Choroid plexus epithelial cell (primary cell): ENCODE results near the gene CREB3L4.

ENCODE experiments used
- DNase-seq: peaks from one replicate; pipeline ENCODE4 v3.0.0-alpha.2; 2010; ENCODE audit warnings: low read depth
- H3K4me3 ChIP-seq: 2 replicates; pipeline ENCODE4 v1.5.1; 2011; ENCODE audit warnings: low read depth, mild to moderate bottlenecking, control low read depth, low read length, moderate library complexity
- TF ChIP-seq, protein P1 (sequence below): conservative IDR thresholded peaks from 2 replicates; pipeline ENCODE4 v1.5.1; 2011; ENCODE audit warnings: low read depth, mild to moderate bottlenecking, control low read depth, inconsistent platforms, low read length, moderate library complexity

CREB3L4 gene, protein sequence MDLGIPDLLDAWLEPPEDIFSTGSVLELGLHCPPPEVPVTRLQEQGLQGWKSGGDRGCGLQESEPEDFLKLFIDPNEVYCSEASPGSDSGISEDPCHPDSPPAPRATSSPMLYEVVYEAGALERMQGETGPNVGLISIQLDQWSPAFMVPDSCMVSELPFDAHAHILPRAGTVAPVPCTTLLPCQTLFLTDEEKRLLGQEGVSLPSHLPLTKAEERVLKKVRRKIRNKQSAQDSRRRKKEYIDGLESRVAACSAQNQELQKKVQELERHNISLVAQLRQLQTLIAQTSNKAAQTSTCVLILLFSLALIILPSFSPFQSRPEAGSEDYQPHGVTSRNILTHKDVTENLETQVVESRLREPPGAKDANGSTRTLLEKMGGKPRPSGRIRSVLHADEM

DNA sequence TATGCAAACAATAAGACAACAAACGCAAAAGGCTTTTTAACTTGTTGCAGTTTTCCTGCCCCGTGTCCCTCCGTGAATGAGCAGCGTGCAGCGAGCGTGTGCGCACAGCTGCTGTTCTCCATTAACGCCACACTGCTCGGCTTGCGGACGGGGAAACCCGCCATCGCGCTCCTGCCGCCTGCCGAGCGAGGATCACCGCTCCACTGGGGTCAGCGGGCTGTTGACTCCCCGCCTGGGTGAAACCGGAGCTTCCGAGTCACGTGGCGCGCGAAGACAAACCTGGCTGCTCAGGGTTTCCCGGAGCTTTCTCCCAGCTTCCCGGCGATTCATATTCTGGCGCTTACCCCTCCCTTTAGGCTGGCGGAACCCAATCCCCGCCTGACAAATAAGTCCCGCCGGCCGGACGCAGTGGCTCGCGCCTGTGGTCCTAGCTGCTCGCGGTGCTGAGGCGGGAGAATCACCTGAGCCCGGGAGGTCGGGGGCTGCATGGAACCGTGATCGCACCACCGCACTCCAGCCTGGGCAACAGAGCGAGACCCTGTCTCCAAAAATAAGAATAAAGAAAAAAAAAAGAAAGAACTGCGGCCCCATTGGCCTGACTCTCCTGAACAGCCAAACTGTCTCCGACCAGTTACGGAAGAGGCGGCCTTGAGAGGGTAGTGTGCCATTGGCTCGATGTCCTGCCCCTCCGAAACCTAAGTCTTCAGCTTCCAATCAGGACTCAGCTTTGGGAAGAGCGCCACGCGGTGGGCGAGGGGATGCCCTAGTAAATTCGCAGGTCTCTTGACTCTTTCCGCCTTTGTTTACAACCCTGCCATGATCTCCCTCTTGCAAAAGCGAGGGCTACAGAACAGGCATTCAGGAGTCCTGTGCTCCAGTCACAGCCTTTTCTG, at the start of gene CREB3L4:
Gene CREB3L4, plus strand, starts transcription at position 796 of the 893 bp plus-strand sequence. CDS start 624 bp downstream, outside the sequence.
- peak; percentile 99 for DNase-seq

DNA sequence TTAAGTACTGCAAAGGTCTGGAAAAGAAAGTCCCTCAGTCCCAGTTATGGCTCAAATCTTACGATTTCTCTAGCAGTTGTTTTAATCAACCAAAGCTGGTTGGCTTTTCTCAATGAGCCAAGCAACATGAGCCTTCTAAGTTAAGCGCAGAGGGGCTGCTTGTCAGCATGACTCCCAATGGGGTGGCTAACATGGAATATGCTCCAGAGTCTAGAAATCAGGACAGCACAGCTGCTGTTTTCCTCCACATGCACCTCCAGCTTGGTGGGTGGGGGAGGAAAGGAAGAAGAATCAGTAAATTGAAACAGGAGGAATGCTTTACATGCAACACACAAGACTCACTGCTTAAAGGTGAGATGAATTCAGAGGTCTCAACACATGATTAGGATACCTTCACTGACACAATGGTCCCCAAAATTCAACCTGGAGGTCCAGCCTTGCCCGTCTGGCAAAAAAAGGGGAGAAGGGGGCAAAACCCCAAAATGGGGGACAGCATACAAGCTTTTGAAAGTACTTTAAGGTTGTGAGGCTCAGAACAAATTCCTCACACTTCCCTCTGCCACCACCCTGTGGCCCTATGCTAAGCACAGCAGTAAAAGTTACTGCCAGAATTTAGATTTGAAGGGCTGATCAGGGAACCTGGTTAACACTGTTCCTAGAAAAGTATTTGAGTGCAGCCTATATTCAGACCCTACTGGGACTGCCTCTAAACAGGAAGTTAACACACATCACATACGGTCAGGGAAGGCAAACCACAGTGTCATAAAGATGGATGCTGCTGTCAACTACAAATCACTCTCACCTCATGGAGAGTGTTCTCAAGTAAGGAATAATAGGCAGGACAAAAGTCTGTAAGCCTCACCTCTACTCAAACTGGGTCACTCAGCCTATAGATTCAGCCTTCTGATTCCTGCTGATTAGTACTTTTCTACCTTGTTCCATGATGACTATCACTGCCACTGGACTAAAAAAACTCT, 47.5 kb upstream of the CREB3L4 start:
- H3K4me3 ChIP-seq, result no peak overlapping the region
- peak; percentile 51 for DNase-seq
- TF ChIP-seq, protein P1, sequence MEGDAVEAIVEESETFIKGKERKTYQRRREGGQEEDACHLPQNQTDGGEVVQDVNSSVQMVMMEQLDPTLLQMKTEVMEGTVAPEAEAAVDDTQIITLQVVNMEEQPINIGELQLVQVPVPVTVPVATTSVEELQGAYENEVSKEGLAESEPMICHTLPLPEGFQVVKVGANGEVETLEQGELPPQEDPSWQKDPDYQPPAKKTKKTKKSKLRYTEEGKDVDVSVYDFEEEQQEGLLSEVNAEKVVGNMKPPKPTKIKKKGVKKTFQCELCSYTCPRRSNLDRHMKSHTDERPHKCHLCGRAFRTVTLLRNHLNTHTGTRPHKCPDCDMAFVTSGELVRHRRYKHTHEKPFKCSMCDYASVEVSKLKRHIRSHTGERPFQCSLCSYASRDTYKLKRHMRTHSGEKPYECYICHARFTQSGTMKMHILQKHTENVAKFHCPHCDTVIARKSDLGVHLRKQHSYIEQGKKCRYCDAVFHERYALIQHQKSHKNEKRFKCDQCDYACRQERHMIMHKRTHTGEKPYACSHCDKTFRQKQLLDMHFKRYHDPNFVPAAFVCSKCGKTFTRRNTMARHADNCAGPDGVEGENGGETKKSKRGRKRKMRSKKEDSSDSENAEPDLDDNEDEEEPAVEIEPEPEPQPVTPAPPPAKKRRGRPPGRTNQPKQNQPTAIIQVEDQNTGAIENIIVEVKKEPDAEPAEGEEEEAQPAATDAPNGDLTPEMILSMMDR, result peak; percentile 64

More for the DNA sequence above, at the start of gene CREB3L4:
- TF ChIP-seq, protein P1, result peak; percentile 55
- H3K4me3 ChIP-seq, result peak within 1 kb of the TSS; percentile 72

DNA sequence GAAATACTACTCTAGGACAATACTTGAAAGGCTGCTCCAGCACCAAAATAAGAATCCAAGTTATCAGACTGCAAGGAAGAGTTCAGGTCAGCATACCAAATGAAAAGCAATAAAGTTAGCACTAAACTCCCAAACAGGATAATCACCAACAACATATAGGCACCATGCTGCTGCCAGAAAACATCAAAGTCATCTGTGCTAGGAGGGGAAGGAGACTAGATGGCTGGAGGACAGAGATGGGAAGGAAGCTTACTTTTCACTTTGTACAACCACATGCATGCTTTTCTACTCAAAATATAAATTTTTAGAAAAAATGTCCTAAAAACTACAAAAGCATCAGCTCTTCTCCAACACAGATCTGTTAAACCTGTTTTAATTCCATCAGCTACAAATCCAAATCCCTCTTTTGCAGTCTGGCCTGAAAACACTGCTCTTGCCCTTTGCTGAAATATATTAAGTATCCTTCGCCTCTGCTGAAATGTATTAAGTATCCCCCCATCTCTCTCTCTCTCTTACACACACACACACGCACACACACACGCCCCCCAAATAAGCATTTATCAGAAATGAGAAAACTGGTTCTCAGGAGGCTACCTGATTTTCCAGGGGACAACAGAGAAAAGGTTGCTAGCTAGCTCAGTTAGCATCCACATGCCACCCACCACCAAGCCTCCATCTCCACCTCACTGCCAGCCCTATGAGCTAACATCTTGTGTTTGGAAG, 46.5 kb upstream of the CREB3L4 start:
- TF ChIP-seq, protein P1, result no peak
- DNase-seq, result no peak
- peak overlapping the region; percentile 95 for H3K4me3 ChIP-seq

DNA sequence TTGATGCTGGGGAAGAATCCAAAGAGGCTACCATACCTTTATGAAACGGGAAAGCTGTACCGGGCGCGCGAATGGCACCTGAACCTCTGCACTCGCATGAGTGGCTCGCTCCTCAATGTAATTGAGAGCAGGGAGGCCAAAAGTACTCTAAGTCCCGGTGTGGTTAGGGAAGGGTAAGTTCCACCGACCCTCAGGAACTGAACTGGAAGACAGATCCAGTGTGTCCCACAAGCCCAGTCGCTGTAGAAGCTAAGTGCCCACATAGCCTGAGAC, 46.0 kb upstream of the CREB3L4 start:
- peak overlapping the region; percentile 95 for H3K4me3 ChIP-seq
- TF ChIP-seq, protein P1, result no peak
- no peak for DNase-seq

DNA sequence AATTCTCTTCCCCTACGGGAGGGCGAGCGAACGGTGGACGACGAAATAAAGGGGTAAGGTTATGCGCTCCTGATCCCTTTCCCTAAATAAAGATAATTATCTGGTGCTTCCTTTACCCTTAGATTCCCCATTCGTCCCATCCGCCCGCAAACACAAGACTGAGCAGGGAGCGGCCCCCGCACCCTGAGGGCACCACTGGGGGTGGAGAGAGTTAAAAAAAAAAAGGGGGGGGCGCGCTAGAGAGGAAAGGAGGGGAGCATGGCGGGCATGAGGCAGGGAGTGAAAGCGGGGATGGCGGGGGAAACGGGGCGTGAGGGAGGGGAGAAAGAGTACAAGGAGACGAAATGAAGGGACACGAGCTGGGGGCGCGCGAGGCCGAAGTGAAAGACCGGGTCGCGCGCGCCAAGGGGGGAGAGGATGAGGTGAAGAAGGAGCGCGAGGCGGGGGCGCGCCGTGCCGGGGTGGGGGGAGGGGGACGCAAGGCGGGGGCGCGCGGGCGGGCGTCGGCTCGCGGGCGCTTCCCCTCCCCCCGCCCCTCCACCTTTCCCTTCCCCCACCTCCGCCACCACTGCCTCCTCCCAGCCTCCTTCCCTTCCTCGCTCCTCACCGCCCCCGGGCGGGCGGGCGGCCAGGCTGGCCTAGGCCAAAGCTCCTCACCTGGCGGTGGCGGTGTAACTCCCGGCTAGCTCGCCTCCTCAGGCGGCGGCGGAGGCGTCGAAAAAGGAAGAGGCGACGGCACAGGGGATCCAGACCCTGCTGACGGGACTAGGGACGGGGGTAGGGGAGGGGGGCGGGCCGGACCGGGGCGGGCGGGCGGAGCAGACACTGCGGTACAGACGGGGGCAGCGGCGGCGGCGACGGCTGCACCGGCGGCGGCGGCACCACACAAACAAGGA, 45.4 kb upstream of the CREB3L4 start:
- no peak for DNase-seq
- TF ChIP-seq, protein P1, result peak; percentile 9
- peak overlapping the region; percentile 95 for H3K4me3 ChIP-seq
